Right lobe of liver (tissue), 6 donors: ENCODE measurements around the gene ATP1A1. TPM values are rescaled to one million over a fixed set of nuclear protein-coding genes. Genes with fewer than 3 reads are reported as not detected.

Experiments used
- ATAC-seq, 4 donors: fragments of 200-7000 bp; cut with Tn5 transposase; one replicate each; pipeline ENCODE4 v1.9.1; 2020; ENCODE audit warnings: mild to moderate bottlenecking in 4 of 4, moderate library complexity in 4 of 4
- DNase-seq, 3 donors: peaks; one replicate each; pipeline ENCODE4 v3.0.0-alpha.2; 2020
- H3K27ac ChIP-seq, 3 donors: fragments of 200-600 bp; one replicate each; pipeline ENCODE4 v1.8.0; 2022
- H3K27me3 ChIP-seq, 2 donors: fragments of 200-600 bp; one replicate each; pipeline ENCODE4 v1.8.0; 2022
- H3K36me3 ChIP-seq, 4 donors: fragments of 200-600 bp; sonication (generic) in 1 of 4; one replicate each; pipeline versions ENCODE4 v1.5.1 to v1.8.0; 2017 to 2022; ENCODE audit warnings: control low read depth in 1 of 4
- H3K4me1 ChIP-seq, 4 donors: fragments of 200-600 bp; sonication (generic) in 1 of 4; one replicate each; pipeline versions ENCODE4 v1.5.1 to v1.8.0; 2017 to 2022; ENCODE audit warnings: control low read depth in 1 of 4
- H3K4me3 ChIP-seq, 3 donors: fragments of 200-600 bp; one replicate each; pipeline ENCODE4 v1.8.0; 2022
- H3K9me3 ChIP-seq, 4 donors: fragments of 200-600 bp; sonication (generic) in 1 of 4; one replicate each; pipeline versions ENCODE4 v1.5.1 to v1.8.0; 2017 to 2022; ENCODE audit warnings: control low read depth in 1 of 4
- POLR2A ChIP-seq: fragments of 450-650 bp; IDR thresholded peaks from one replicate; pipeline ENCODE4 v1.6.1; 2017; ENCODE audit warnings: antibody characterized with exemption, mild to moderate bottlenecking
- WGBS: methylation state at CpG from one replicate; pipeline ENCODE4 v1.1.6; 2018; ENCODE audit warnings: low coverage, low lambda C conversion rate; ENCODE audit not compliant: insufficient coverage; ENCODE audit errors: missing lambda C conversion rate; 5-methylcytosine and 5-hydroxymethylcytosine counted together
- intact Hi-C, 2 donors: fragments of 100-400 bp; cut with DNase I; formaldehyde crosslinking; loops; one replicate each; pipeline versions ENCODE4 v1.11.2 to v1.14.1; 2022
- total RNA-seq, 6 experiments: library from RNA; depleted of rRNA in 2 of 6; stranded (reverse); fragments of >200 nt in 2 of 6; fragmentation: NEBNext Ultra II Directional in 3 of 6; extraction: Animal tissue kit (Norgen Biotek cat#: 25700) in 3 of 6; gene quantifications; one replicate each; pipeline versions ENCODE4 v1.1.0 to v1.2.4, GENCODE V29; 2016 to 2023
- TF ChIP-seq, protein P1 (sequence below), 4 donors: fragments of 200-600 bp in 3 of 4; fragments of 450-650 bp in 1 of 4; IDR thresholded peaks; one replicate each; pipeline versions ENCODE4 v1.5.1 to v1.8.0; 2016 to 2022; ENCODE audit warnings: antibody characterized with exemption in 4 of 4, mild to moderate bottlenecking in 2 of 4
- donor health status: DM: no; HTN: yes; CAD: no.
- donor health status: DM: no; HTN: no; CAD: no.
- donor health status: DM: no; HTN: no; CAD: no.
- donor health status: DM: no; HTN: yes; CAD: no.
- donor health status: DM: no; HTN: yes; CAD: no.

ATP1A1 gene
- total RNA-seq, 6 experiments from 2014 or later = 83.6 to 153 (median 121) TPM

DNA sequence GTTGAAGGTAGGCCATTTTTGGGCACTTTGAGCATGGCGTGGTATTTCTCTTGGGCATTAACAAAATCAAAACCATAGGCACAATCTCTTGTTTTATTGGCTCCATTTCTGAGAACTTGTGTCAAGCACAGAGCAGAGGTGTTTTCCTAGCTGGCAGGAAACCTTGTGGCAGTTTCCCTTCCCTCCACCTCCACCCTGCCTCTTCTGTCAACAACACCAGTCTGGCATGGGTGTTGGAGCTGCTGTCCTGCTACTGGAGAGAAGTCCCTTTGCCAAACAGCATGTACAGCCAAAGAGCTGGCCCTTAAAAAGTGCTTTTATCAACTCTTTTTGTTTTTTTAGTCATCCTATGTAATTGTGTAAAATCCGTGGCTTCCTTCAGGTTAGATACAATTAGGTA is 16.0 kb downstream of the ATP1A1 start:
- peaks cover 0 to 31% (median 15%) of the 10 kb centered on the region in 4 donors for H3K4me1 ChIP-seq
- WGBS = 21% methylated on average over 2 of the region's 2 CpGs
- H3K9me3 ChIP-seq = no peaks in the 10 kb centered on the region
- H3K27me3 ChIP-seq = no peaks in the 10 kb centered on the region
- no peak overlapping the region for H3K4me3 ChIP-seq
- ATAC-seq (peak; percentile 89 to 97 (median 96)), DNase-seq (peak; percentile 52 to 85 (median 72))
- intact Hi-C loops = no loop called here
- H3K27ac ChIP-seq = peak overlapping the region; percentile 9 to 41 (median 27)
- peaks cover 0 to 62% (median 17%) of the 10 kb centered on the region in 4 donors for H3K36me3 ChIP-seq
- TF ChIP-seq POLR2A = no peak
- TF ChIP-seq, protein P1, sequence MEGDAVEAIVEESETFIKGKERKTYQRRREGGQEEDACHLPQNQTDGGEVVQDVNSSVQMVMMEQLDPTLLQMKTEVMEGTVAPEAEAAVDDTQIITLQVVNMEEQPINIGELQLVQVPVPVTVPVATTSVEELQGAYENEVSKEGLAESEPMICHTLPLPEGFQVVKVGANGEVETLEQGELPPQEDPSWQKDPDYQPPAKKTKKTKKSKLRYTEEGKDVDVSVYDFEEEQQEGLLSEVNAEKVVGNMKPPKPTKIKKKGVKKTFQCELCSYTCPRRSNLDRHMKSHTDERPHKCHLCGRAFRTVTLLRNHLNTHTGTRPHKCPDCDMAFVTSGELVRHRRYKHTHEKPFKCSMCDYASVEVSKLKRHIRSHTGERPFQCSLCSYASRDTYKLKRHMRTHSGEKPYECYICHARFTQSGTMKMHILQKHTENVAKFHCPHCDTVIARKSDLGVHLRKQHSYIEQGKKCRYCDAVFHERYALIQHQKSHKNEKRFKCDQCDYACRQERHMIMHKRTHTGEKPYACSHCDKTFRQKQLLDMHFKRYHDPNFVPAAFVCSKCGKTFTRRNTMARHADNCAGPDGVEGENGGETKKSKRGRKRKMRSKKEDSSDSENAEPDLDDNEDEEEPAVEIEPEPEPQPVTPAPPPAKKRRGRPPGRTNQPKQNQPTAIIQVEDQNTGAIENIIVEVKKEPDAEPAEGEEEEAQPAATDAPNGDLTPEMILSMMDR (IDR thresholded peaks at IDR 0.05) = no peak

DNA sequence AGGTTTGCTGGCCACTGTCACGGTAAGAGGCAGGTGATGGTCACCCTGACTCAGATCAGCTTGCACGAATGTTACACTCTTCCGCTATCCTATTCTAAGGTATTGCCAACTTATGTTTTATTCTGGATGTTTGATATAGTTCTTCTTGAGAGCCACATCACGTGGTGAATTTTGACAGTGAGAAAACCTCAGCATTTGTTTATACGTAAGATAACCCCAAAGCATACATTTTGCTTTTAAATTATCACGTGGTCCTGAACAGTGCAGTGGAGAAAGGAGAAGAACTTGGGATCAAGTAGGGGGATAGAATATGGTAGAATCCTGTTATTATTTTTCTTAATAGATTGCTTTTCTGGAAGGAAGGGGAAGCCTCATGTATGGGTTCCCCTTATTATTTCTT is 16.6 kb downstream of the ATP1A1 start:
- Histone ChIP-seq H3K27me3 (no peaks in the 10 kb centered on the region), H3K27ac (no peak overlapping the region), H3K36me3 (peaks cover 0 to 60% (median 21%) of the 10 kb centered on the region in 4 donors), H3K4me1 (peaks cover 0 to 33% (median 15%) of the 10 kb centered on the region in 4 donors), H3K4me3 (no peak overlapping the region), H3K9me3 (no peaks in the 10 kb centered on the region)
- DNase-seq (no peak), ATAC-seq (no peak)
- 96% methylated on average over 6 of the region's 6 CpGs for WGBS
- no peak for TF ChIP-seq POLR2A
- TF ChIP-seq, protein P1 (IDR thresholded peaks at IDR 0.05) = no peak
- intact Hi-C loops = no loop called here

DNA sequence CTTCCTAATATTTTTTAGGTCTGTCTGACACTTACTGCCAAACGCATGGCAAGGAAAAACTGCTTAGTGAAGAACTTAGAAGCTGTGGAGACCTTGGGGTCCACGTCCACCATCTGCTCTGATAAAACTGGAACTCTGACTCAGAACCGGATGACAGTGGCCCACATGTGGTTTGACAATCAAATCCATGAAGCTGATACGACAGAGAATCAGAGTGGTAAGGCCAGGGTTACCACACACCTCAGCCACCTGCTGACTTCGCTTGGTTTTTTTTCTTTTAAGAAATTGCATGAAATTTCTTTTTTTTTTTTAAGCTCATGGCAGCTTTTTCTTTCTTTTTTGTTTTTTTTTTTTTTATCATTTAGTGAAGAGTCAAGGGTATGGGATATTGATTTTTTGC is 17.2 kb downstream of the ATP1A1 start:
- DNase-seq (no peak), ATAC-seq (no peak)
- no peaks in the 10 kb centered on the region for H3K9me3 ChIP-seq
- intact Hi-C loops = no loop called here
- H3K27ac ChIP-seq = no peak overlapping the region
- WGBS = 87% methylated on average over 3 of the region's 5 CpGs
- H3K27me3 ChIP-seq = no peaks in the 10 kb centered on the region
- H3K36me3 ChIP-seq = peaks cover 0 to 60% (median 23%) of the 10 kb centered on the region in 4 donors
- no peak overlapping the region for H3K4me3 ChIP-seq
- no peak for TF ChIP-seq POLR2A
- TF ChIP-seq, protein P1 (IDR thresholded peaks at IDR 0.05) = no peak
- H3K4me1 ChIP-seq = peaks cover 0 to 33% (median 15%) of the 10 kb centered on the region in 4 donors

DNA sequence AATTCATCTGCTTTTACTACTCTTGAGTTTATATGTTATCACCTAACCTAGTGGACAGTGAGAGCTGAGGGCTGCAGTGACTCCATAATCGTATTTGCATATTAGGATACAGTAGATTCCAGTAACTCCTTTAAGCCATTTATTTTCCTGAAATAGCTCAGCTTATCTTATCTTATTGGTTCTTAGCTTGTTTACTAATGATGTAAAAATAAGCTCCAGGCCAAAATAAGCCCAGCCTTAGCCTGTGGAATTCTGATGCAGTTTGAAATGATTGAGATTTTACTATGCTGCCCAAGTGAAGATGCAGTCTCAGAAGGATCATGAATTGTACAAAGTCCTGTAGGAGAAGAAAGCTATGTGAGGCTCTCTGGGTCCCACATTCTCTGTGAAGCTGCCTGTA is 18.1 kb downstream of the ATP1A1 start:
- Histone ChIP-seq H3K9me3 (no peaks in the 10 kb centered on the region), H3K4me1 (peaks cover 0 to 33% (median 15%) of the 10 kb centered on the region in 4 donors), H3K27ac (no peak overlapping the region), H3K36me3 (peaks cover under 1 to 68% (median 26%) of the 10 kb centered on the region in 4 donors), H3K27me3 (no peaks in the 10 kb centered on the region), H3K4me3 (no peak overlapping the region)
- DNase-seq (no peak), ATAC-seq (peak in 1 of 4 donors; percentile 41)
- 17% methylated on average over 1 of the region's 1 CpG for WGBS
- TF ChIP-seq, protein P1 (IDR thresholded peaks at IDR 0.05) = no peak
- no peak for TF ChIP-seq POLR2A
- intact Hi-C loops = no loop called here
